Right lung (tissue), 5 donors: ENCODE data around the gene GPHB5. TPM values are rescaled to one million over a fixed set of nuclear protein-coding genes. Genes with fewer than 3 reads are reported as not detected.
"Not testable (repeated sequence)": the region's sequence is repeated elsewhere in the genome, so short reads cannot be mapped to it uniquely, and the experiment has no call there.

ENCODE experiments used
- DNase-seq, 2 donors: peaks; one replicate each; pipeline ENCODE4 v3.0.0-alpha.2; 2013
- polyA plus RNA-seq, 5 donors: library from polyadenylated mRNA; unstranded; fragments of 120-200 nt; gene quantifications; one replicate each; pipeline versions ENCODE4 v1.2.1 to v1.2.3, GENCODE V29; 2013; ENCODE audit warnings: inconsistent platforms in 1 of 5, low replicate concordance in 1 of 5; ENCODE audit not compliant: insufficient read length in 5 of 5, insufficient read depth in 1 of 5

The GPHB5 gene
- polyA plus RNA-seq, 5 donors = not detected

- DNase-seq = no peak
These were observed 22.6 kb downstream of the GPHB5 start for GRCh38 chr14:63296060-63296563.

DNA sequence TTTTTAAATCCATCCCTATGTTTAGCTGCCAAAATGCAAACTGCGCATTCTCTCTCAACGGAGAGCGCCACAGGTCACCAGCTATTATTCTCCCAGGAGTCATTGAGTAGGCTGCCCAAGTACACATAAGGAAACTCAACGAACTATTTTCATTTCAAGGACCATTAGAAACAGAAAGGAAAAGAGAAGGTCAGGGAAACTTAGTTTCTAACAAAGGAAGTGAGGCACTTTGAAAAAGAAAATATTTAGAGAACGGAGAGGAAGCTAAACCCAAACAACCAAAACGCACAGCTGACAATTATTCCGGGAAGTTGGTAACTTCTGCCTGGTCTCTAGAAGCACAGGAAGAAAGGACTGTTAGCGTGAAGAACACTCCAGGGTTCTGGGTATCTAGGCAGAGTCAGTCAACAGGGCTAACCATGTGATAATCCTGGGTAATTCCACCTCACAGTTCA lies 23.5 kb downstream of the GPHB5 start:
- DNase-seq = no peak

DNA sequence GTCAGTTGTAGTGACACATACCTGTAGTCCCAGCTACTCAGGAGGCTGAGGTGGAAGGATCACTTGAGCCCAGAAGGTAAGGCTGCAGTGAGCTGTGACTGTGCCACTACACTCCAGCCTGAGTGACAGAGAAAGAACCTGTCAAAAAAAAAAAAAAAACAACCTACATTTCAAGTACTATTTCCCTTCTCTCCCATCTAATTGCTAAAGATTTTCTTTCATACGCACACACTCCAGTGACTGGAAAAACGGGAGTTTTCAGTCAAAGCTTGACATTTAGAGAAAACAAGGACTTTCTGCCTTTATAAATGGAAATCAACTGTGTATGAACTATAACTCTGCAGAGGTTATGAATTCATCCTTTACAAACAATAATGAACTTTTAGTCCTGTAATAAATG lies 25.9 kb downstream of the GPHB5 start:
- DNase-seq = no peak

DNA sequence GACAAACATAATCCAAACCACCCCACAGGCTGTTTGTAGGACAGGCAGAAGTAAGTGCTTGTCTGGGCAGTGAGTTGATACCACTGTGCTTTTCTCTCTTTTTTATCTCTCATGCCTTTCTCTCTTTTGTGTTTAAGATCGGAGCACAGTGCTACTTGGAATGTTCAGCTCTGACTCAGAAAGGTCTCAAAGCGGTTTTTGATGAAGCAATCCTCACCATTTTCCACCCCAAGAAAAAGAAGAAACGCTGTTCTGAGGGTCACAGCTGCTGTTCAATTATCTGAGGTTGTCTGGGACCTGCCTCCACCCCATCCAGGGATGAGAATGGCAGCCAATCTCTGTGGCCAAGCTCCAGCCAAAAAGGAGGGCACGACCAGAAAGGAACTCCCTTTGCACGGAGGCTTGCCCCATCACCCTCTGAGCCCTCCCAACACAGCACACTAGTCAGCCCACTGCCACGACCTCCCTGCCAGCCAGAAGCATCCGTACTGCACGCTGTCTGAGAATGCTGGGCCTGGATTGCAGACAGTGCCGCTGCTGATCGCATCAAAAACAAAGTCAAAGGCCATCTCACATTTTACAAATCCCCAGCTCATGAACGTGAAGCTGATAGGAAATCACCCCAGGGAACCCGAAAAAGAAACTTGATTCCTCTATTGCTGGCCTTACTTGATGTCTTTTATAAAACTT lies 27.8 kb downstream of the GPHB5 start:
- DNase-seq = no peak

DNA sequence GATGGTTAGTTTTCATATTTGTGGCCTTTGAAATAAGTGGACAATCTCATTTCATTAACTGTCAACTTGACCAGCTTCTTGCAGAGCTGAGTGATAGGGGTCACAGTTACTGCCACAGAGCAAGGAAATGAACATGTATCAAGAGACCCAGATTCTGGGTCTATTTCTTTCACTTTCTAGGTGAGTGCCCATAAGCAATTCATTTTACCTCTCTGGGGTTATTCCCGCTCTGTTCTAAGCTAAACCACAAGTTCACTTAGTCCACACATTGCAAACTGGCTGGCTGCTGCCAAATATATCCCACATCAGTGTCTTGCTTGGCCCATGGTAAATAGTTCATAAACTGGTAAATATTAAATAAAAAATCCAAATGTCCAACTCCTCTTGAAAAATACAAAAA lies 29.9 kb downstream of the GPHB5 start:
- no peak for DNase-seq

- no peak for DNase-seq
These were observed 30.9 kb downstream of the GPHB5 start for GRCh38 chr14:63287666-63288483.

DNA sequence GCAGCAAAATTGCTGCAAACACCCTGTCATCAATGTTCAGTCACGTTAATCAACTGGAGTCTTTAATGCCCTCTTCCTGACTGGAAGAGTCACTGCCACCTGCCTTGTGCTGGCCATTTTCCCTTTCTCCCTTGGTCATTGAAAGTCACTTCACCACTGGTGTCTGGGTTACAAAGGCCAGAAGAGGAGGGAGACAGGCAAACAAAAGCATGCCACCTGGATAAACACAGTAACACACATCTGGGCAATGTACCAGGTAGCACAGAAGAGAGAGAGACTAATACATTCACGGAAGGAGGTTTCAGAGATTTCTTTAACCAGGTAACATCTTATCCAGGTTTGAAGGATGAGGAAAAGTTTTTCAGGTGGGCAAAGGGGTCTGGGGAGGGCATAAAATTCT lies 32.7 kb downstream of the GPHB5 start:
- no peak for DNase-seq

DNA sequence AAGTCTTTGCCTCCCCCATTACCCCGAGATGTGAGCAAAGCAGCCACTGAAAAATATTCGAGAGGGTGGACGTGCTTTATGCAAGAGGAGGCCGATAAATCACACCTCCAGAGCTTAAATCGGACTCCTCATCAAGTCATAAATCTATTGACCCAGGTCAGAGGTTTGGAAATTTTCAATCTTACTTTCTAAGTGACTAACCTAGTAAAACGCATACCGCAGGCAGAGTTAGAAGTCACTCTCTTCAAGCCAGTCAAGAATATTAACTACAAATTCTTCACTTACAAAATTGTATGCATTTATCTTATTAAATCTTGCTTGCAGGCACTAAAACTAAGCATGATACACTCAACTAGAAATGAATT lies 34.9 kb downstream of the GPHB5 start:
- DNase-seq = no peak

- DNase-seq = no peak
These were observed 35.5 kb downstream of the GPHB5 start for GRCh38 chr14:63282997-63283883.

GRCh38 chr14:63279933-63280332 lies 38.8 kb downstream of the GPHB5 start:
- not testable (repeated sequence) for DNase-seq

DNA sequence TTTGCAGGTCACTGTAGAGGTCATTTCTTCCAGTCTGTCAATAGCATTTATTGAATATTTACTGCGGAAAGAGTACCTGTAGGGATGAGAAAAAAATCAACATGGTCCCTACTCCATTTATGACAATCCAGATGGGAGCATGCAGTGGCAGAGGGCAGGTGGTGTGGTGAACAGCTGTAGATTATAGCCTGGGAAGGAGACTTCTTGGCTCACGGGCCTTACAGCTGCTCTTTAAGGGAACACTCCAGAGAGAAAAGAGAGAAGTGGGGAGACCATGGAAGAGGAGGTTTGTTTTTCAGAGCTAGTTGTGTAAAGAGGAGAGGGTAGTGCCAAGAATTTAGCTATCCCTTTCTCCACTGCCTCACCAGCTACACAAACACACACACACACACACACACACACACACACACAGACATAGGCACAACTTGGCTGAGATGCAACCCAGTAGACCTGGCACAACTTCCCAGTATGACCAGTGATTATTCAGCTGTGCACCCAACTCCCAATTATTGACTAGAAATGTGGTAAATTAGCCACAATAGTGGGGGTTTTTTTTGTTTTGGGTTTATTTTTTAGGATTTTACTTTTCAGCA lies 41.0 kb downstream of the GPHB5 start:
- DNase-seq = no peak

GRCh38 chr14:63276492-63277342 lies 42.0 kb downstream of the GPHB5 start:
- no peak for DNase-seq

DNA sequence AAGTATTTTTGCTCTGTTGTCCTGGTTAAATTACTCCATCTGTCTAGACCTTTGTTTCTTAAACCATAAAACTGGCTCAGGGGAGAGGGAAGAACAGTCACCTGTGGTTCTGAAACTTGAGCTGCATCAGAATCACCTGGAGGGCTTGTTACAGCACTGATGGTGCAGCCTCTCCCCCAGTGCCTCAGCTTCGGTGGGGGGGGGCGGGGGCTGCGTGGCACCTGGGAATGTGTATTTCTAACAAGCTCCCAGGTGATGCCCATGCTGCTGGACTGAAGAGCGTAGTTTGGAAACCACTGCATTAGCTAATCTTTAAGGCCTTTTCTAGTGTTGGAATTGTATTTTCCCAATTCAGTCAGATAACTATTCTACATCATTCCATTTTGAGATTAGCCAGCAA lies 42.7 kb downstream of the GPHB5 start:
- no peak for DNase-seq

DNA sequence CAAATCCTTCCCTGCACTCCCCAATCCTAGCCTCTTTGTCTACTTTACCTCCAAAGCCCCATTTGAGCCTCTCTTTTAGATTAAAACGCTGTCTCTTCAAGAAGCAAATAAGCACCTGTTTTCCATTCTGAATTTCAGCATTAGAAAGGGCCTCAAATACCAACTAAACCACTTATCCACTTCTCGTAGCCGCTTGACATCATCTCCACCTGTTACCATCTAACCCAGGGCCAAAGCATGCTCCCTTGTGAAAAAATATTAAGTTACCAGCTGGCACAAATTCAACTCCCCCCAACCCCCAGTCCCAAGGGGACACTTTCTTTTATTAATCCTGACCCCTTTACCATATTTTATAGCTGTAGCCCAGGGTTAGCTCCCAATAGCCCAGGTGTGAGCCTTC lies 43.1 kb downstream of the GPHB5 start:
- no peak for DNase-seq

GRCh38 chr14:63273717-63274655 lies 44.7 kb downstream of the GPHB5 start:
- DNase-seq = peak; percentile 53 to 66

DNA sequence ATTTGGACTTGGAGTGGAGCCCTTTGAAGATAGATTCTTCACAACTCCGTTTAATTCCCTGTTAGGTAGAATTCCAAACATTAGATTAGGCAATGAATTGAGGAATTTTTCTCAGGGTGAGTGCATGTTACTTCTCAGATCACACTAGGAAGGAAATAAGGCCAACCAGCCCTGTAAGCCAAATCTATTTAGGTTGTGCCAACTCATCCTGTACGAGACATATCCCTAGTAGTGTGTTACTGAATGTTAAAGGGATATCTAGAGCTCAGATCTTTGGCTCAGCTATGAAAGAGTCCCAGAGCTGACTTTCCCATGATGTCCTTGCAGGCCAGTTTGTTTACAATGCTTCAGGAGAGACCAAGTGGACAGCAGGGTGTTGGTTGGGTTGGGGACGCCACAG lies 45.6 kb downstream of the GPHB5 start:
- DNase-seq = no peak

GRCh38 chr14:63269561-63270225 lies 49.0 kb downstream of the GPHB5 start:
- no peak for DNase-seq

DNA sequence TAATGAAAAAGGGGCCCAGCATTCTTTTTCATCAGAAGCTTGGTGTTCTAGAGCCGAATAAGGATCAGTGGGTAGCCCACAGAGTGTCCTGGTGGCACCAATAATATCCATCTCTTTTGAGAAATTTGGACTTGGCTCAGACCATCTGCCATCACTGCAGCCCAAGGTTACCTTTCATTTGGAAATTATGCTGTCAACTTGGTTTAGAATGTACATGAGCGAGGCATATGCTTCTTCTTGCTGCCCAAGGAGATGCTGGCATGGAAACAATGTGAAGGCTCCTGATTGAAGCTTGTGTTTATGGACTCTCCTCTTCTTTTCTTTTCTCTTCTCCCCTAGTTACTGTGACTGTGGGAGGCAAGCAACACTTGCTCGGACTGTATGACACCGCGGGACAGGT lies 50.0 kb downstream of the GPHB5 start:
- no peak for DNase-seq

DNA sequence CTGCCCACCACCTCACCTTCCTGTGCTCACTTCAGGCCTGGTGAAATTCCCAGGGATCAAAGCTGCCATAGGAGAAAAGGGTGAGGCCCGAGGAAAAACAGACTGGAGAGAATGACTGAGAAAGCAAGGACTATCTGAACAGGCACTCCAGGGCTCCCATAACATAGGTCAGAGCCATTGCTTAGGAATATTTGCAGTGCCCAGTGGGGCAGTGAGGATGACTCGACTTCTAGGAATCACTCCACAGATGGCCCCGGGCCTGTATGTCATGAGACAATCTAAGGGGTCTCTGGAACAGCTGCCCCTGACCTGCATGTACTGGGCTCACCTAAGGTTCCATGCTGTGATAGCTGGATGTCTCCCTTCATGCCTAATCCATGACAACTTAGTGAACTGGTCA lies 51.6 kb downstream of the GPHB5 start:
- DNase-seq = no peak
